ENCODE data around the gene ULK2.

ULK2 gene

GRCh38 chr17:19724501-19725420, 143.0 kb downstream of the ULK2 start:
- peak; percentile 97 to 98 (median 97) for DNase-seq

- no peak for DNase-seq
Observed at GRCh38 chr17:19723964-19724363, 143.8 kb downstream of the ULK2 start.

Measured in suppressor macrophage treated with lipopolysaccharide for 1 hour (primary cell).